Measurements from ENCODE around the gene RAB18. TPM values are rescaled to one million over a fixed set of nuclear protein-coding genes. Genes with fewer than 3 reads are reported as not detected.

The RAB18 gene
- total RNA-seq, 3 donors from 2014 or later: 88.9 to 131 (median 98.9) TPM

GRCh38 chr10:27584302-27584701 is 80.2 kb downstream of the RAB18 start:
- no peak overlapping the region for H3K4me3 ChIP-seq
- no peak for ATAC-seq
- TF ChIP-seq CTCF (IDR thresholded peaks at IDR 0.05): no peak
- H3K9me3 ChIP-seq: no peaks in the 10 kb centered on the region
- intact Hi-C loops (cut with DNase I, micrococcal nuclease): no loop called here
- no peaks in the 10 kb centered on the region for H3K36me3 ChIP-seq (ENCODE audit: low read depth)
- DNase-seq: no peak
- H3K4me1 ChIP-seq (ENCODE audit: low read depth): no peaks in the 10 kb centered on the region

Other genes starting within 250 kb of the RAB18 start
- 1 to 10 TPM in 2 of 3 donors, under 1 TPM in 1; 0.26 to 4.2 (median 1.2) TPM for gene MKX, start 241.5 kb downstream of the RAB18 start, total RNA-seq

Measured in mucosa of descending colon (tissue), 3 donors.